Loucy (cell line): ENCODE results near the gene RHEB.

ENCODE experiments used
- CTCF ChIP-seq: fragments of 200-600 bp; sonication (generic); conservative IDR thresholded peaks from 2 replicates; pipeline ENCODE4 v1.5.1; 2014; ENCODE audit warnings: mild to moderate bottlenecking, antibody characterized with exemption, low read length
- EZH2phosphoT487 ChIP-seq: fragments of 200-600 bp; IDR thresholded peaks from 2 replicates; pipeline ENCODE4 v1.6.1; 2018; ENCODE audit warnings: antibody characterized with exemption, mild to moderate bottlenecking, moderate library complexity, borderline replicate concordance

- no peak for TF ChIP-seq CTCF
- no peak for TF ChIP-seq EZH2phosphoT487
These were observed 23.0 kb upstream of the RHEB start for GRCh38 chr7:151542606-151543130.
